ENCODE data around the gene CD55. TPM values are rescaled to one million over a fixed set of nuclear protein-coding genes. Genes with fewer than 3 reads are reported as not detected.

The CD55 gene
- total RNA-seq, 1 experiment from 2014 or later: 65.9 TPM

Other genes with a start within 250 kb of the CD55 start
- gene C4BPB, start 232.8 kb upstream of the CD55 start, total RNA-seq (2014; rRNA removed; shearing (Covaris generic)): 8.4 and 13.7 TPM in 2 replicates
- gene C4BPA, start 217.4 kb upstream of the CD55 start, total RNA-seq (2014; rRNA removed; shearing (Covaris generic)): 0.18 and 1.1 TPM in 2 replicates
- gene CR2, start 132.7 kb downstream of the CD55 start, total RNA-seq (2014; rRNA removed; shearing (Covaris generic)): not detected in 2 replicates
- not detected in 2 replicates for gene CR1, start 174.5 kb downstream of the CD55 start, total RNA-seq (2014; rRNA removed; shearing (Covaris generic))